ENCODE data around the gene TRANK1. TPM values are rescaled to one million over a fixed set of nuclear protein-coding genes. Genes with fewer than 3 reads are reported as not detected.

The TRANK1 gene
- total RNA-seq (2022; extraction: Qiagen RNA extraction; ENCODE audit: low read depth), result 0.82 to 2.2 TPM (median 1.4 TPM) in 5 replicates

DNA sequence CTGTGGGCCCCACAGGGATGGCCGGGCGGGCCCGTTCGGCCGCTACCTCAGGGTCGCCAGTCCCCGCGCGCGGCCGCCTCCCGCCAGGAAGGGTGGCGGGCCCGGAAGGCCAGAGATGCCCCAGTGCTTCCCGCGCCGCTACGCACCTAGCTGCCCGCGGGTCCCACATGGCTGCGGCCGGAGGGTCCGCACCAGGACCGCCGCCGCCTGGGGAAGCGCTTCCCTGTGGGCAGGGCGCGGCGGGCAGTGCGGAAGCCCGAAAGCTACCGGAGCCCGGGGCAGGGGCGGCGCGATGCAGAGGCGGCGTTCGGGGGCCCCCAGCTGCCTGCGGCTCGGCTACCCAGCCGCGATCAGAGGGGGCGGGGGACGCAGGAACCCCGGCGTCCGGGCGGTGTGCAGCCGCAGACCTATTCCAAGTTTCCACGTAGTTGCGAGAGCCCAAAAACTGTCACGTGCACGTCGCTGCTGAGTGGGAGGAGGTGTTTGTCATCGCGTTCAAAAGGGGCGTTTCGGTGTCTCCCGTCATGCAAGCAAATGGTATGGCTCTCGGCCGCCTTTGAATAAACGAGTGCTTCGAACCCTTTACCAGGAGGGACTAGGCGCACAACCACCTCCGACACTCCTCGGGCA is at the start of gene TRANK1:
Gene TRANK1 (minus strand): TSS at position 414 of the 630 bp plus-strand sequence. CDS start 245 bp downstream, at position 169.

GRCh38 chr3:36993326-36994283 is 48.8 kb upstream of the TRANK1 start, which contains the start of gene MLH1:
Gene MLH1, plus strand, starts transcription at chr3:36993518. Its CDS starts 30 bp downstream, at chr3:36993548.

GRCh38 chr3:36992806-36993325 is 48.0 kb upstream of the TRANK1 start, which contains the start of gene EPM2AIP1:
Gene EPM2AIP1, minus strand, starts transcription at chr3:36993131. Its CDS starts 54 bp downstream, at chr3:36993077.

Other genes with a start within 250 kb of the TRANK1 start
- not detected in 5 replicates for gene DCLK3, start 180.5 kb downstream of the TRANK1 start, total RNA-seq (2022; extraction: Qiagen RNA extraction; ENCODE audit: low read depth)
- 5.2 to 6.4 TPM (median 6.0 TPM) in 5 replicates for gene EPM2AIP1, start 48.1 kb upstream of the TRANK1 start, total RNA-seq (2022; extraction: Qiagen RNA extraction; ENCODE audit: low read depth)
- 28.4 to 41.4 TPM (median 33.0 TPM) in 5 replicates for gene MLH1, start 48.5 kb upstream of the TRANK1 start, total RNA-seq (2022; extraction: Qiagen RNA extraction; ENCODE audit: low read depth)
- 54.2 to 59.9 TPM (median 57.0 TPM) in 5 replicates for gene LRRFIP2, start 229.5 kb upstream of the TRANK1 start, total RNA-seq (2022; extraction: Qiagen RNA extraction; ENCODE audit: low read depth)

All from A549 treated with GW870086 at 1 μM for 4 hours (cell line).